AG04450 (cell line): ENCODE measurements around the gene SUN1. TPM values are rescaled to one million over a fixed set of nuclear protein-coding genes. Genes with fewer than 3 reads are reported as not detected.

Experiments used
- CTCF ChIA-PET: fragments of 300-600, 350-600 bp; formaldehyde crosslinking; extraction: SDS; loops from one replicate; lab custom pipeline; 2022; ENCODE audit warnings: antibody characterized with exemption, inconsistent platforms; lab: Charles Lee
- POLR2A ChIA-PET: fragments of 350-600 bp; formaldehyde crosslinking; extraction: SDS; loops from one replicate; lab custom pipeline; 2021; ENCODE audit warnings: antibody characterized with exemption, inconsistent platforms; lab: Yijun Ruan, JAX
- DNase-seq: peaks from one replicate; pipeline ENCODE4 v3.0.0-alpha.2; 2011; ENCODE audit warnings: low read depth, low spot score
- H3K27ac ChIP-seq: one replicate; pipeline ENCODE4 v1.5.1; 2012; ENCODE audit warnings: low read depth, low read length, control low read depth
- H3K27me3 ChIP-seq: one replicate; pipeline ENCODE4 v1.6.0; 2012; ENCODE audit warnings: low read length; ENCODE audit not compliant: control insufficient read depth, insufficient read depth
- H3K4me3 ChIP-seq: 2 replicates; pipeline ENCODE4 v1.5.1; 2011; ENCODE audit warnings: mild to moderate bottlenecking, low read depth, low read length, control low read depth
- H3K9me3 ChIP-seq: 2 replicates; pipeline ENCODE4 v1.5.1; 2012; ENCODE audit warnings: low read length; ENCODE audit not compliant: control insufficient read depth, insufficient read depth
- polyA plus RNA-seq: library from polyadenylated mRNA; depleted of rRNA; stranded (reverse); fragments of >200 nt; gene quantifications from 2 replicates; pipeline ENCODE4 v1.2.3, GENCODE V29; 2011
- TF ChIP-seq, protein P1 (sequence below): IDR thresholded peaks from 2 replicates; pipeline ENCODE4 v1.5.1; 2011; ENCODE audit warnings: low read depth, low read length, control low read depth, inconsistent platforms

Gene SUN1
- polyA plus RNA-seq, 1 experiment, result 140 TPM

- DNase-seq, result no peak
- no peaks in the 10 kb centered on the region for H3K27me3 ChIP-seq
- ChIA-PET CTCF (no interaction called here), POLR2A (no interaction called here)
- no peaks in the 10 kb centered on the region; the same call in 1 of the 2 replicates for H3K9me3 ChIP-seq
- no peak overlapping the region for H3K27ac ChIP-seq
- no peak overlapping the region for H3K4me3 ChIP-seq
- TF ChIP-seq, protein P1, sequence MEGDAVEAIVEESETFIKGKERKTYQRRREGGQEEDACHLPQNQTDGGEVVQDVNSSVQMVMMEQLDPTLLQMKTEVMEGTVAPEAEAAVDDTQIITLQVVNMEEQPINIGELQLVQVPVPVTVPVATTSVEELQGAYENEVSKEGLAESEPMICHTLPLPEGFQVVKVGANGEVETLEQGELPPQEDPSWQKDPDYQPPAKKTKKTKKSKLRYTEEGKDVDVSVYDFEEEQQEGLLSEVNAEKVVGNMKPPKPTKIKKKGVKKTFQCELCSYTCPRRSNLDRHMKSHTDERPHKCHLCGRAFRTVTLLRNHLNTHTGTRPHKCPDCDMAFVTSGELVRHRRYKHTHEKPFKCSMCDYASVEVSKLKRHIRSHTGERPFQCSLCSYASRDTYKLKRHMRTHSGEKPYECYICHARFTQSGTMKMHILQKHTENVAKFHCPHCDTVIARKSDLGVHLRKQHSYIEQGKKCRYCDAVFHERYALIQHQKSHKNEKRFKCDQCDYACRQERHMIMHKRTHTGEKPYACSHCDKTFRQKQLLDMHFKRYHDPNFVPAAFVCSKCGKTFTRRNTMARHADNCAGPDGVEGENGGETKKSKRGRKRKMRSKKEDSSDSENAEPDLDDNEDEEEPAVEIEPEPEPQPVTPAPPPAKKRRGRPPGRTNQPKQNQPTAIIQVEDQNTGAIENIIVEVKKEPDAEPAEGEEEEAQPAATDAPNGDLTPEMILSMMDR, result no peak
Measured at GRCh38 chr7:881441-882234, 49.4 kb downstream of the SUN1 start.

DNA sequence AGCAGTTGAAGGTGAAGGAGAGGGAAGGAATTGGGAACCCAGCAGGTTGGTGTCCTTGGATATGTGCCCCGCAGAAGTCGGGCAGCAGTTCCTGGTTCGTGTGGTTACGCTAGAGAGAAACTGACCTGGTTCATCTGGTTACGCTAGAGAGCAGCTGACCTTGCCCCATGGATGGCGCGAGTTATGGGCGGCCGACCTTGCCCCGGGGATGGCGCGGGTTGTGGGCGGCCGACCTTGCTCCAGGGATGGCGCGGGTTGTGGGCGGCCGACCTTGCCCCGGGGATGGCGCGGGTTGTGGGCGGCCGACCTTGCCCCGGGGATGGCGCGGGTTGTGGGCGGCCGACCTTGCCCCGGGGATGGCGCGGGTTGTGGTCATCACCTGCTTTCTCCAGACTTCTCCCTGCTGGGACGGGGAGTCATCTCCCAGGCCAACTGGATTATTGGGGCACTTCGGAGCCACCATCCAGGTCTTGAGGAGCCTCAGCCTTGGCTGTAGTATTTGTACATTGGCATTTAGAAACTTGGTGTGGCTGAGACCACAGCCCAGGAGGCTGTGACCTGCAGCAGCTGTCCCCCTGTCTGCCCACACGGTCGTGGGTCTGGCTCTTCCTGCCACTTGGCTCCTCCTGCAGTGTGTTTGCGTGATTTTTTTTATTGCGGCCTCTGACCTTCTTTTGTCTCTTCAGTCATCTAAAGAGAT is 50.2 kb downstream of the SUN1 start:
- Histone ChIP-seq H3K4me3 (no peak overlapping the region), H3K9me3 (no peaks in the 10 kb centered on the region; the same call in 1 of the 2 replicates), H3K27me3 (no peaks in the 10 kb centered on the region), H3K27ac (no peak overlapping the region)
- POLR2A ChIA-PET, result interaction anchor here (0.6 kb wide), 1 partner anchor 69 kb away, joined by 3 read pairs; no protein-coding TSS in a partner anchor
- TF ChIP-seq, protein P1, result no peak
- DNase-seq, result no peak
- CTCF ChIA-PET, result no interaction called here

DNA sequence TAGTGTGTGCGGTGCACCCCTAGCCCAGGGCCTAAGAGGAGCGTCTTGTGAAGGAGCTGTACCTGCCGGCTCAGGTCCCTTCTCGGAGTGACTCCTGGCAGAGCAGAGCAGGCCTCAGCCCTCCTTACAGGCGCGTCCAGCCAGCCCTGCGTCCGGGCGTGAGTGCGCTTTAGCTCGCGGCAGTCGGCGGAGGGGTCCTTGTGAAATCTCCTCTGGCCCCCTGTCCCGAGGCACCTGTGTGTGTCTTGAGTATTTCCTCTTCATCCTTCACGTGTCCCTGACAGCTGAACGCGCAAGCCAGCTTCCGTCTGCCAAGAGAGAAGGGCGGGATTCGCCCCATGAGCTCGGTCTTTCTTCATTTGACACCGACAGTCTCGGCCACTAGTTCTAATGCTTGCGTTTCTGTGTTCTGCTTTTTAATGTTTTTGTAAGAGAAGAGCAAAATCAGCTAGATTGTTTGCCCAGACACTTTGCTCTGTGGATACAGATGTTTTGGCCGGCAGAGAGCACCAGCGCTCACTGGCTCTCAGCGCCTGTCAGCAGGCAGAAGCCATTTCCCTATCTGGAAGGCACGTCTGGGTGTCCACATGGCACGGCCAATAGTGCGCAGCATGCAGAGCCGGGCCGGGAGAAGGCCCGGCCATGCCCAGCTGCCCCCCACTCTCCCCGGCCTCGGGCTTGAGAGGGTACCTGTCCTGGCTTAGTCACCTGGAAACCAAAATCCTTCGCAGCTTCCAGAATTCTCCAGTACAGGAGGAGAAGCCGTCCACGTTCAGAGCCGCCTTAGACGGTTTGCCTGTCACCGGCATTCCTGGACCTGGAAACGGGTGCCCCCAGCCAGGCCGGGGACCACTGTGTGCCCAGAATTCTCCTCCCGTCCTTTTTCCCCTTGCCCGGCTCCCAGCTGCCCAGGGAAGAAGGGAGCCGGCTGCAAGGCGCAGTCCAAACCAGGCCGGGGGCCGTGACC is 51.1 kb downstream of the SUN1 start:
- no peak for DNase-seq
- Histone ChIP-seq H3K4me3 (no peak overlapping the region), H3K27ac (no peak overlapping the region), H3K9me3 (no peaks in the 10 kb centered on the region; the same call in 1 of the 2 replicates), H3K27me3 (no peaks in the 10 kb centered on the region)
- ChIA-PET CTCF (no interaction called here), POLR2A (interaction anchor here (0.6 kb wide), 1 partner anchor 70 kb away, joined by 3 read pairs; no protein-coding TSS in a partner anchor)
- TF ChIP-seq, protein P1, result no peak

GRCh38 chr7:884191-885003 is 52.1 kb downstream of the SUN1 start:
- CTCF ChIA-PET, result no interaction called here
- no peaks in the 10 kb centered on the region for H3K27me3 ChIP-seq
- H3K27ac ChIP-seq, result no peak overlapping the region
- DNase-seq, result no peak
- H3K4me3 ChIP-seq, result no peak overlapping the region
- TF ChIP-seq, protein P1, result no peak
- POLR2A ChIA-PET, result no interaction called here
- H3K9me3 ChIP-seq, result no peaks in the 10 kb centered on the region; the same call in 1 of the 2 replicates
